BJ (cell line): ENCODE results near the gene KCND3. TPM values are rescaled to one million over a fixed set of nuclear protein-coding genes. Genes with fewer than 3 reads are reported as not detected.

Source experiments
- CTCF ChIA-PET: fragments of 350-600 bp; formaldehyde crosslinking; extraction: SDS; loops from one replicate; lab custom pipeline; 2021; ENCODE audit warnings: antibody characterized with exemption, inconsistent platforms; lab: Yijun Ruan, JAX
- POLR2A ChIA-PET: fragments of 300-600 bp; sonication (Branson Sonifier 250); formaldehyde crosslinking; extraction: SDS; loops from one replicate; lab custom pipeline; 2021; ENCODE audit warnings: antibody characterized with exemption; lab: Charles Lee
- DNase-seq: peaks from one replicate; pipeline ENCODE4 v3.0.0-alpha.2; 2011; ENCODE audit warnings: low read depth
- H3K27me3 ChIP-seq: 2 replicates; pipeline ENCODE4 v1.6.0; 2011; ENCODE audit warnings: low read length; ENCODE audit not compliant: control insufficient read depth, insufficient read depth
- H3K36me3 ChIP-seq: 2 replicates; pipeline ENCODE4 v1.5.1; 2011; ENCODE audit warnings: low read length; ENCODE audit not compliant: control insufficient read depth, insufficient read depth
- H3K4me3 ChIP-seq: 2 replicates; pipeline ENCODE4 v1.5.1; 2011; ENCODE audit warnings: low read depth, mild to moderate bottlenecking, control low read depth, low read length
- CTCF ChIP-seq: IDR thresholded peaks from 2 replicates; pipeline ENCODE4 v1.5.1; 2011; ENCODE audit warnings: low read depth, mild to moderate bottlenecking, control low read depth, inconsistent platforms, low read length, moderate library complexity; ENCODE audit not compliant: insufficient read depth
- polyA plus RNA-seq: library from polyadenylated mRNA; depleted of rRNA; stranded (reverse); fragments of >200 nt; gene quantifications from 2 replicates; pipeline ENCODE4 v1.2.3, GENCODE V29; 2011

Gene KCND3
- polyA plus RNA-seq, 1 experiment: 3.6 TPM

- CTCF ChIA-PET: no interaction called here
- Histone ChIP-seq H3K36me3 (no peaks in the 10 kb centered on the region), H3K27me3 (no peaks in the 10 kb centered on the region), H3K4me3 (no peak overlapping the region)
- TF ChIP-seq CTCF: no peak
- POLR2A ChIA-PET: no interaction called here
- DNase-seq: peak; percentile 12
These were observed 69.0 kb downstream of the KCND3 start for GRCh38 chr1:111920221-111921024.

GRCh38 chr1:111911776-111912515 is 77.5 kb downstream of the KCND3 start:
- no peak overlapping the region for H3K4me3 ChIP-seq
- CTCF ChIA-PET: no interaction called here
- H3K36me3 ChIP-seq: no peaks in the 10 kb centered on the region
- no peak for DNase-seq
- no peak for TF ChIP-seq CTCF
- no peaks in the 10 kb centered on the region for H3K27me3 ChIP-seq
- POLR2A ChIA-PET: no interaction called here

- ChIA-PET CTCF (no interaction called here), POLR2A (no interaction called here)
- DNase-seq: no peak
- Histone ChIP-seq H3K27me3 (no peaks in the 10 kb centered on the region), H3K4me3 (no peak overlapping the region), H3K36me3 (no peaks in the 10 kb centered on the region)
- TF ChIP-seq CTCF: no peak
These were observed 78.4 kb downstream of the KCND3 start for GRCh38 chr1:111911061-111911460.

GRCh38 chr1:111909030-111909429 is 80.4 kb downstream of the KCND3 start:
- CTCF ChIA-PET: no interaction called here
- POLR2A ChIA-PET: no interaction called here

More at GRCh38 chr1:111909030-111909429, 80.4 kb downstream of the KCND3 start:
- no peaks in the 10 kb centered on the region for H3K36me3 ChIP-seq
- no peak for DNase-seq
- no peak for TF ChIP-seq CTCF
- no peaks in the 10 kb centered on the region for H3K27me3 ChIP-seq
- H3K4me3 ChIP-seq: no peak overlapping the region
